ENCODE results near the gene AHCTF1.
"Not testable (repeated sequence)": the region's sequence is repeated elsewhere in the genome, so short reads cannot be mapped to it uniquely, and the experiment has no call there.

Gene AHCTF1

DNA sequence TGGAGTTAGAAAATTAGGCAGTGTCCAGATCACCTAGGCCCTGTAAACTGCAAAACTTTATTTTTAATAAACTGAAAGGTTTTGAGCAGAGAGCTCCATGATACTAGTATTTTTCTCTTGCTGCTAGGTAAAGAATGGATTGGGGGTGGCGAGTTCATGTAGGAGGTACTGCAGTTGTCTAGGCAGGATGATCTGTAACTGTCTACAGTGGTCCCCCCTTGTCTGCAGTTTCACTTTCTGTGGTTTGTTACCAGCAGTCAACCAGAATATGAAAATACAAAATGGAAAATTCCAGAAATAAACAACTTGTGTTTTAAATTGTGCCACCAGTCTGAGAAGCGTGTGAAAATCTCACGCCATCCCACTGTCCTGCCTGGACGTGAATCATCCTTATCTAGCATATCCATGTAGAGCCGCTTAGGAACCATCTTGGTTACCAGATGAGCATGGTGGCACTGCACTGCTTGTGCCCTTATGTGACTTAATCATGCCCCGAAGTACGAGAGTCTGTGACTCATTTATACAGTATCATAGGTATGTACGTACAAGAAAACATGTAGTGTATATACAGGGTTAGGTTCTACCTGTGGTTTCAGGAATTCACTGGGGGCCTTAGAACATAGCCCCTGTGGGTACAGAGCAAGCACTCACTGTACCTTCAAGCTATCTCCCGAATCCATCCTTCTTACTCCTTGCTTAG, 94.2 kb downstream of the AHCTF1 start:
- peaks cover 5% of the 10 kb centered on the region for H3K27me3 Mint-ChIP-seq
- H3K4me3 Mint-ChIP-seq: no peak overlapping the region
- H3K4me1 Mint-ChIP-seq (ENCODE audit: low read depth): peaks cover 7% of the 10 kb centered on the region
- H3K27ac Mint-ChIP-seq: no peak overlapping the region
- H3K9me3 Mint-ChIP-seq: no peaks in the 10 kb centered on the region
- H3K36me3 Mint-ChIP-seq (ENCODE audit: low read depth): peaks cover 21% of the 10 kb centered on the region

DNA sequence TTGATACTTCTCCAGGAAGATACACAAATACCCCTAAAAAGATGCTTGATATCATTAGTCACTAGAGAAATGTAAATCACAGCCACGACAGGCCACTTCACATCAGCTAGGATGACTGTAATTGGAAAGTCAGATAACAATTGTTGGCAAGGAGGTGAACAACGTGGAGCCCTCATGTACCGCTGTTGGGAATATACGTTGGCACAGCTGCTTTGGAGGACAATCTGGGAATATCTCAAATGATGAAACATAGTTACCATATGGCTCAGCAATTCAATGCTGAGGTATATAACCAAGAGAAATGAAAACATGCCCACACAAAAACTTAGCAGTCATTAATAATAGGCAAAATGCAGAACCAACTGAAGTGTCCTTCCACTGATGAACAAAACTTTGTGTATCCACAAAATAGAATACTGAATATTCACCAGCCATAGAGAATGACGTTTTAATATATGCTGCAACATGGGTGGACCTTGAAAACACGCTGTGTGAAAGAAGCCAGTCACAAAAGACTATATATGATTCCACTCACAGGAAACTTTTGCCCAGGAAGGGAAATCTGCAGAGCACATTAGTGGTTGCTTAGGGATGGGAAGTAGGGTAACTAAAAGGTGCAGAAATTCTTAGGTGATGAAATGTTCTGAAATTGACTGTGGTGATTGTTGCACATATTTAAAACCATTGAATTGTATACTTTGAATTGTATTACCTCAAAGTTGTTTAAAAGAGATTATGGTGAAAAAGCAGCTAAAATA, 95.4 kb downstream of the AHCTF1 start:
- no peak overlapping the region for H3K27ac Mint-ChIP-seq
- H3K27me3 Mint-ChIP-seq: peaks cover 5% of the 10 kb centered on the region
- H3K9me3 Mint-ChIP-seq: no peaks in the 10 kb centered on the region
- no peak overlapping the region for H3K4me3 Mint-ChIP-seq
- H3K36me3 Mint-ChIP-seq (ENCODE audit: low read depth): peaks cover 18% of the 10 kb centered on the region
- H3K4me1 Mint-ChIP-seq (ENCODE audit: low read depth): peaks cover 7% of the 10 kb centered on the region

DNA sequence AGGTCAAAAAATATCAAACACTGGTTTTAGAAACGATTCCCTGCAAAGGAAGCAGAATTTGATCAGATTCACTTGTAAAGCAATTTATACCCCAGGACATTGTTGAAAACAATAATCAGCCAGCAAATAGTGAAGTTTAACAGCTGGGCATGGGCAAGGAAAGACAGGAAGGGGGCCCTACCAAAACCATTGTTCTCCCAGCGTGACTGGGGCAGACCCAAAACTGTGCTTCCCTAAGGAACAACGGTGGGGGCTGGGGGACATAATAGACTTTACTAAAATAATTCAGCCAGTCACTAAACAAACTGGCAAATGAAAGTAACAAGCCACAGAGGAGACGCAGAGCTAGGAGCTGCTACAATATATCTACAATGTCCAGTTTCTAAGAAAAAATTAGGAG, 100.2 kb downstream of the AHCTF1 start:
- peaks cover 5% of the 10 kb centered on the region for H3K27me3 Mint-ChIP-seq
- peaks cover 6% of the 10 kb centered on the region for H3K9me3 Mint-ChIP-seq
- H3K36me3 Mint-ChIP-seq (ENCODE audit: low read depth): peaks cover 3% of the 10 kb centered on the region
- no peak overlapping the region for H3K27ac Mint-ChIP-seq
- no peak overlapping the region for H3K4me3 Mint-ChIP-seq
- no peaks in the 10 kb centered on the region for H3K4me1 Mint-ChIP-seq (ENCODE audit: low read depth)

DNA sequence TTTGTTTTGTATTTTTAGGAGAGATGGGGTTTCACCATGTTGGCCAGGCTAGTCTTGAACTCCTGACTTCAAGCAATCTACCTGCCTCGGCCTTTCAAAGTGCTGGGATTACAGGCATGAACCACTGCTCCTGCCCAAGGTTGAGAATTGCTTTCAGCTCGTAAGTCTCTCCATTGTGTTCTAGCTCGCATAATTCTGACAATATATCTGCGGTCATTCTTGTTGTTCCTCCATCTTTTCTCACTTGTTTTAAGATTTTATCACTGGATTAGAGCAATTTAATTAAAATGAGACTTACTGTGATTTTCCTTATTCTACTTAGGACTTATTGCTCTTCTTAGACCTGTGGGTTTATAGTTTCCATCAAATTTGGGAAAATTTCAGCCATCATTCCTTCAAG, 102.9 kb downstream of the AHCTF1 start:
- Mint-ChIP-seq H3K4me3 (no peak overlapping the region), H3K4me1 (ENCODE audit: low read depth) (no peaks in the 10 kb centered on the region), H3K27ac (no peak overlapping the region), H3K27me3 (peaks cover 5% of the 10 kb centered on the region), H3K9me3 (peaks cover 6% of the 10 kb centered on the region), H3K36me3 (ENCODE audit: low read depth) (peaks cover 3% of the 10 kb centered on the region)

DNA sequence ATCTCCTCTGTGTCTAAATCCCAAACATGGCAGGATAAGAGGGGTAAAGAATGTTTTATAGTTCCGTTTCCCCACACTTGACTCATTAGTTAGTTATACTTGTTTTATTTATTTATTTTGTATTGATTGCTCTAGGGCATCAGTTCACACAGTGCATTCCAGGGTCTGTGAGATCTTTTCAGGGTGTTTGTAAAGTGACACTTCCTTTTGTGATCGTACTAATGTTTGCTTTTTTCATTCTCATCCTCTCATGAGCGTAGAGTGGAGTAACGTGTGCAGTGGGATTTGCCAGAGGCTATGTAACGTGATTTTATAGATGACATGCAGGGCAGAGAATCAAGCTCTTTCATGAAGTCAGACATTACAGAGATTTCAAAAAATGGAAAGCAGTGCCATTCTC, 104.4 kb downstream of the AHCTF1 start:
- H3K27me3 Mint-ChIP-seq: no peaks in the 10 kb centered on the region
- H3K36me3 Mint-ChIP-seq (ENCODE audit: low read depth): peaks cover 3% of the 10 kb centered on the region
- H3K9me3 Mint-ChIP-seq: peaks cover 6% of the 10 kb centered on the region
- H3K27ac Mint-ChIP-seq: no peak overlapping the region
- no peak overlapping the region for H3K4me3 Mint-ChIP-seq
- H3K4me1 Mint-ChIP-seq (ENCODE audit: low read depth): no peaks in the 10 kb centered on the region

DNA sequence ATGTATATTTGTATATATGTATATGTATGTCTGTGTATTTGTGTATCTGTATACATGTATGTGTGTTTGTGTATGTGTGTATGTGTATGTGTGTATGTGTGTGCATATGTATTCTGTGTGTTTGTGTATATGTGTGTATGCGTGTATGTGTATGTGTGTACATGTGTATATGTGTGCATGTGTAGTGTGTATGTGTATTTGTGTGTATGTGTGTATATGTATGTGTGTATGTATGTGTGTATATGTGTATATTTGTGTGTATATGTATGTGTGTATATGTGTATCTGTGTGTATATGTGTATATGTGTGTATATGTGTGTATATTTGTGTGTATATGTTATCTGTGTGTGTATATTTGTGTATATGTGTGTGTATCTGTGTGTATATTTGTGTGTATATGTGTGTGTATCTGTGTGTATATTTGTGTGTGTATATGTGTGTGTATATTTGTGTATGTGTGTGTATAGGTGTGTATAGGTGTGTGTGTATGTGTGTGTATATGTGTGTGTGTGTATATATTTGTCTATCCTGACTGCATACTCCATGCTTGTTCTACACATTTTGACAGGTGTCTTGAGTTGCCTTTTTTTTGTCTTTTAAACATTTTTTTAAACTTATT, 106.1 kb downstream of the AHCTF1 start:
- Mint-ChIP-seq H3K27ac (no peak overlapping the region), H3K27me3 (peaks cover 3% of the 10 kb centered on the region), H3K9me3 (peaks cover 6% of the 10 kb centered on the region), H3K36me3 (ENCODE audit: low read depth) (peaks cover 3% of the 10 kb centered on the region), H3K4me1 (ENCODE audit: low read depth) (peaks cover 11% of the 10 kb centered on the region), H3K4me3 (no peak overlapping the region)

DNA sequence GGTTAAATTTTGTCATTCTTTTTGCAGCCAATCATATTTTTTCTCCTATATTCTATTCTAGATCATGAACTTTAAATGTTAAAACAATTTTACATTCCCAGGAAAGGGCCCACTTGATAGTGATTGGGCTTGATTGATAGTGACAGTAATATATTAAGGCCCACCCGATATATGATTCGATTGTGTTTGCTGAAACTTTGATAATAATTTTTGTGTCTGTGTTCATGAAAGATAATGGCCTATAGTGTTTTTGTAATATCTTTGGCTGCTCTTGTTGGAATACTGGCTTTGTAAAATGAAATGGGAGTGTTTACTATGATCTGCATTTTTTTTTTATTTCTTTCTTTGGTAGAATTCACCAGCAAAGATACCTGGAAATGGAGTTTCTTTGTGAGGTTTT, 107.2 kb downstream of the AHCTF1 start:
- H3K27ac Mint-ChIP-seq: no peak overlapping the region
- H3K36me3 Mint-ChIP-seq (ENCODE audit: low read depth): peaks cover 3% of the 10 kb centered on the region
- H3K9me3 Mint-ChIP-seq: peaks cover 6% of the 10 kb centered on the region
- peaks cover 11% of the 10 kb centered on the region for H3K4me1 Mint-ChIP-seq (ENCODE audit: low read depth)
- H3K4me3 Mint-ChIP-seq: no peak overlapping the region
- H3K27me3 Mint-ChIP-seq: peaks cover 6% of the 10 kb centered on the region

DNA sequence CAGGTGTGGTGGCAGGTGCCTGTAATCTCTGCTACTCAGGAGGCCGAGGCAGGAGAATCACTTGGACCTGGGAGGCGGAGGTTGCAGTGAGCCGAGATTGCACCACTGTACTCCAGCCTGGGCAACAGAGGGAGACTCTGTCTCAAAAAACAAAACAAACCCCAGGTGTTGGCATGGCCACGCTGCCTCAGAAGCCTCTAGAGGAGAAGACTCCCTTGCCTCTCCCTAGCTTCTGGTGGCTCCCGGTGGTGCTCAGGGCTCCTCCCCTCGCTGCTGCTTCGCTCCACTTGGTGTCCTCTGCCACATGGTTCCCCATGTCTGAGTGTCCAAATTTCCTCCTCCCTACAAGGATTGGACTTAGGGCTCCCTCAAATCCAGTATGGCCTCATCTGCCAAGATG, 109.6 kb downstream of the AHCTF1 start:
- H3K4me1 Mint-ChIP-seq (ENCODE audit: low read depth): peaks cover 16% of the 10 kb centered on the region
- not testable (repeated sequence) for H3K27me3 Mint-ChIP-seq; H3K9me3 Mint-ChIP-seq; H3K27ac Mint-ChIP-seq; H3K36me3 Mint-ChIP-seq (ENCODE audit: low read depth); H3K4me3 Mint-ChIP-seq

DNA sequence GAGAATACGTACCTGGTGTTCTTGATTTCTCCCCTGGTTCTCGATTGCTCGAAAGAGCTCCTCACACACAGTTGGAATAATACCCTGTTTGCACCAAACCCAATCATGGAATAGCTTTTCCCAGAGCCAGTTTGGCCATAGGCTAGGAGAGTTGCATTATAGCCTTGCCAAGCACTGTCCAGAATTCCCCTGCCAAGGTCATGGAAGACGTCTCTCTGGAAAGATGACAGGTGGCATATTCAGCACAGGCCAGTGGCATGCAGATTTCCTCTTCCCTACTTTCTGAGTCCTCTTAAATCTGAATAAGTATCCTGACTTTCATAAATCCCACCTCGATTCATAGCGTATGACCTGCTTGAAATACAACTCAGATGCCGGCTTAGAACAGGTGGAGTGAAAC, 111.1 kb downstream of the AHCTF1 start:
- no peak overlapping the region for H3K4me3 Mint-ChIP-seq

DNA sequence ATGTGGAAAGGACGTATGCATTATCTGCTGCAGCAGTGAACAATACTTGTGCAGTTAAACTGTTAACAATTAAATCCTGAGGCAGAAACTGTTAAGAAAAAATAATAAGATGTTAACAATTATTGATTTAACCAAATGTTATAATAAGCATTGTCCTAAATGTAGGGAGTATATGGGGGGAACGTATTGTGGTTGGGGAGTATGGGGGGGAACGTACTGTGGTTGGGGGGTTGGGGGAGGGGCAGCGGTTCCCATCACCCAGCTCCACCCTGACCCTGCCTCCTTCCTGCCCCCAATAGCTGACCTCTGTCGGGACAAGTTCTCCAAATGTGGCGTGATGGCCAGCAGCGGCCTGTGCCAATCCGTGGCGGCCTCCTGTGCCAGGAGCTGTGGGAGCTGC, 114.0 kb downstream of the AHCTF1 start:
- Mint-ChIP-seq H3K9me3 (peaks cover 11% of the 10 kb centered on the region), H3K4me1 (ENCODE audit: low read depth) (peaks cover 17% of the 10 kb centered on the region), H3K27me3 (peaks cover 20% of the 10 kb centered on the region)
- not testable (repeated sequence) for H3K4me3 Mint-ChIP-seq; H3K27ac Mint-ChIP-seq; H3K36me3 Mint-ChIP-seq (ENCODE audit: low read depth)

More for the DNA sequence above, 111.1 kb downstream of the AHCTF1 start:
- no peak overlapping the region for H3K27ac Mint-ChIP-seq
- H3K4me1 Mint-ChIP-seq (ENCODE audit: low read depth): peaks cover 17% of the 10 kb centered on the region
- H3K9me3 Mint-ChIP-seq: peaks cover 11% of the 10 kb centered on the region
- no peaks in the 10 kb centered on the region for H3K36me3 Mint-ChIP-seq (ENCODE audit: low read depth)
- H3K27me3 Mint-ChIP-seq: peaks cover 18% of the 10 kb centered on the region

DNA sequence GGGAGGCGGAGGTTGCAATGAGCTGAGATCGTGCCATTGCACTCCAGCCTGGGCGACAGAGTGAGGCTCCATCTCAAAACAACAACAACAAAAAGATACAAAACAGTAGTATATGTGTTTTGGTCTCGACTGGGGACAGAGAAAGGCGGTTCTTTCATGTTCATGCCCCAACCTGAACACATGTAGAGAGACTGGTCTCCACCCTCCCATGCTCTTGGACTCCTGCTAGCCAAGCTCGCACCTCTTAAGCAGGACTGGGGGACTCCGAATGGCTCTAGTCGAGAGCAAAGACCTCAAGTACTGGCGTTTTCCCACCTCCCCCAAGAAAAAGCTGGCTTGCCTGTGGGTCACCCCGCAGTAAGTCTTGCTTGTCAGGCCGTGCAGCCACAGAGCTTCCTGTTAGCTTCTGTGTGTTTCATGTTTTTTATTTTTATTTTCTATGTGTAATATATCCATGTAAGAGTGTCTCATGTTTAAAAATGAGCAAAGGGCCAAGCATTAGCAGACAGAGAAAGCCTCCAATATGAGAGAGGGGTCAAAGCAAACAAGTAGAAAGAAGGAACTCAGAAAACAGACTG, 116.0 kb downstream of the AHCTF1 start:
- H3K27me3 Mint-ChIP-seq: peaks cover 18% of the 10 kb centered on the region

DNA sequence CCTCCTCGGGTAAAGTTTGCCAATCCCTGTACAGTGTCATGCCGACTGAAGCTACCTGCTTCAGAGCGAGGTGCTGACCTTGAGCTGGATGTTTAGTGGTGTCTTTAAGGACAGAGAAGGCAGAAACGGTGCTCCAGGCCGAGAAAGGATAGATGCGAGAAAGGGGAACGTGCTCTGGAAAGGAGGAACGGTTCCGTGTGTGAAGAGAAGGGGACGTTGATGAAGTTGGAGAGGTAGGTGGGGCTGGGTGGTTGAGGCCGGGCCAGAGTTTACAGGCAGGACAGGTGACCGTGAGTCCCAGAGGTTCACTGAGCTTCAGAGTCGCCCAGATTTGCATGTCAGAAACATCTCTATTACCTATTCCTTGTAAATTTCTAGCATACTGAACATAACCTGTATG, 116.9 kb downstream of the AHCTF1 start:
- H3K9me3 Mint-ChIP-seq: peaks cover 11% of the 10 kb centered on the region
- H3K27ac Mint-ChIP-seq: no peak overlapping the region
- no peak overlapping the region for H3K4me3 Mint-ChIP-seq
- H3K36me3 Mint-ChIP-seq (ENCODE audit: low read depth): no peaks in the 10 kb centered on the region
- H3K4me1 Mint-ChIP-seq (ENCODE audit: low read depth): peaks cover 6% of the 10 kb centered on the region
- peaks cover 15% of the 10 kb centered on the region for H3K27me3 Mint-ChIP-seq

More for the DNA sequence above, 116.0 kb downstream of the AHCTF1 start:
- Mint-ChIP-seq H3K27ac (no peak overlapping the region), H3K36me3 (ENCODE audit: low read depth) (no peaks in the 10 kb centered on the region), H3K9me3 (peaks cover 11% of the 10 kb centered on the region), H3K4me3 (no peak overlapping the region), H3K4me1 (ENCODE audit: low read depth) (peaks cover 6% of the 10 kb centered on the region)

DNA sequence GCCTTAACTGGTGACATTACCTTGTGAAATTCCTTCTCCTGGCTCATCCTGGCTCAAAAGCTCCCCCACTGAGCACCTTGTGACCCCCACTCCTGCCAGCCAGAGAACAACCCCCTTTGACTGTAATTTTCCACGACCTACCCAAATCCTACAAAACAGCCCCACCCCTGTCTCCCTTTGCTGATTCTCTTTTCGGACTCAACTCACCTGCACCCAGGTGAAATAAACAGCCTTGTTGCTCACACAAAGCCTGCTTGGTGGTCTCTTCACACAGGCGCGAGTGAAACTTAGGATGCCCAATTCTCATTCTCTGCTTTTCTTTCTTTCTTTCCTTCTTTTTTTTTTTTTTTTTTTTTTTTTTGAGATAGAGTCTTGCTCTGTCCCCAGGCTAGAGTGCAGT, 118.4 kb downstream of the AHCTF1 start:
- H3K36me3 Mint-ChIP-seq (ENCODE audit: low read depth); H3K4me3 Mint-ChIP-seq; H3K27ac Mint-ChIP-seq; H3K4me1 Mint-ChIP-seq (ENCODE audit: low read depth): not testable (repeated sequence)
- H3K27me3 Mint-ChIP-seq: peaks cover 15% of the 10 kb centered on the region
- peaks cover 11% of the 10 kb centered on the region for H3K9me3 Mint-ChIP-seq

DNA sequence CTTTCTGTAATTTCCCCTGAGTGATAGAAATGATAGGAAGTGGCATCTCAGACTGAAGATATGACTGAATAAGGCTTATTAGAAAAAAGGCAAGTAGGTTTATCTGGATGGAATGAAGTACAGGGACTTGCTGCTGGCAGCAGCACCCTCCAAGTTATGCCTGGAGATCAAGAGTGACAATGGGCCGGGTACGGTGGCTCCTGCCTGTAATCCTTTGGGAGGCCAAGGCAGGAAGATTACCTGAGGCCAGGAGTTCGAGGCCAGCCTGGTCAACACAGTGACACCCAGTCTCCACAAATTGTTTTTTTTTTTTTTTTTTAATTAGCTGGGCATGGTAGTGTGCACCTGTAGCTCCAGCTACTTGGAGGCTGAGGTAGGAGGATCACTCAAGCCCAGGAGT, 119.8 kb downstream of the AHCTF1 start:
- no peak overlapping the region for H3K27ac Mint-ChIP-seq
- no peaks in the 10 kb centered on the region for H3K4me1 Mint-ChIP-seq (ENCODE audit: low read depth)
- H3K4me3 Mint-ChIP-seq: no peak overlapping the region
- peaks cover 11% of the 10 kb centered on the region for H3K27me3 Mint-ChIP-seq
- H3K9me3 Mint-ChIP-seq: peaks cover 4% of the 10 kb centered on the region
- H3K36me3 Mint-ChIP-seq (ENCODE audit: low read depth): no peaks in the 10 kb centered on the region

DNA sequence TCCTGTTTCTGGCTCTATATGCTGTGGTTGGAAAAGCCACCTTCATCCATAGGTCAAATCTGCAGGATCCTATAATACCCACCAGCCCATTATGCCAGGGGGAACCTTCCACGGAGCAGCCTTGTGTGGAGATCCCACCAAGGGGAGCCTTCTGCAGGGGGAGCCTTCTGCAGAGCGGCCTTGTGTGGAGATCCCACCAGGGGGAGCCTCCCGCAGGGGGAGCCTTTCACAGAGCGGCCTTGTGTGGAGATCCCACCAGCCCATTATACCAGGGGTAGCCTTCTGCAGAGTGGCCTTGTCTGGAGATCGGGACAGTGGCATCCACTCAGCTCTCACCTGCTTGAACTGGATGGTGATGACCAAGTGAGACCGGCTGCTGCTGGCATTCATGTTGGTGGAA, 122.3 kb downstream of the AHCTF1 start:
- H3K4me1 Mint-ChIP-seq (ENCODE audit: low read depth): no peaks in the 10 kb centered on the region
- H3K27ac Mint-ChIP-seq: no peak overlapping the region
- no peaks in the 10 kb centered on the region for H3K9me3 Mint-ChIP-seq
- no peaks in the 10 kb centered on the region for H3K36me3 Mint-ChIP-seq (ENCODE audit: low read depth)
- peaks cover 3% of the 10 kb centered on the region for H3K27me3 Mint-ChIP-seq
- no peak overlapping the region for H3K4me3 Mint-ChIP-seq

All from stimulated activated naive CD8-positive, alpha-beta T cell treated with anti-CD3 and anti-CD28 coated beads, Interleukin-15, Interleukin-2, amounts not matched to agents 100 ng/mL and 50 ng/mL, for 24 hours (primary cell).